ENCODE results near the gene RNGTT.
A peak's percentile ranks its signal among the peaks of the same experiment; 100 is the strongest.

RNGTT gene

GRCh38 chr6:88651400-88651799, 312.0 kb downstream of the RNGTT start:
- DNase-seq (ENCODE audit: low read depth): no peak

GRCh38 chr6:88650979-88651378, 312.4 kb downstream of the RNGTT start:
- no peak for DNase-seq (ENCODE audit: low read depth)

- DNase-seq (ENCODE audit: low read depth): peak; percentile 37
Observed at GRCh38 chr6:88650029-88650619, 313.3 kb downstream of the RNGTT start.

GRCh38 chr6:88641178-88641903, 322.1 kb downstream of the RNGTT start:
- no peak for DNase-seq (ENCODE audit: low read depth)

- no peak for DNase-seq (ENCODE audit: low read depth)
Observed at GRCh38 chr6:88637761-88638545, 325.5 kb downstream of the RNGTT start.

GRCh38 chr6:88636871-88637270, 326.5 kb downstream of the RNGTT start:
- no peak for DNase-seq (ENCODE audit: low read depth)

GRCh38 chr6:88633782-88634181, 329.6 kb downstream of the RNGTT start:
- no peak for DNase-seq (ENCODE audit: low read depth)

GRCh38 chr6:88631830-88632229, 331.6 kb downstream of the RNGTT start:
- no peak for DNase-seq (ENCODE audit: low read depth)

- no peak for DNase-seq (ENCODE audit: low read depth)
Observed at GRCh38 chr6:88629838-88630494, 333.5 kb downstream of the RNGTT start.

- DNase-seq (ENCODE audit: low read depth): no peak
Observed at GRCh38 chr6:88626460-88626859, 337.0 kb downstream of the RNGTT start.

- DNase-seq (ENCODE audit: low read depth): no peak
Observed at GRCh38 chr6:88623531-88623930, 339.9 kb downstream of the RNGTT start.

GRCh38 chr6:88619951-88620350, 343.5 kb downstream of the RNGTT start:
- DNase-seq (ENCODE audit: low read depth): no peak

- DNase-seq (ENCODE audit: low read depth): no peak
Observed at GRCh38 chr6:88616380-88616779, 347.0 kb downstream of the RNGTT start.

- no peak for DNase-seq (ENCODE audit: low read depth)
Observed at GRCh38 chr6:88614316-88614877, 349.0 kb downstream of the RNGTT start.

GRCh38 chr6:88612631-88613030, 350.8 kb downstream of the RNGTT start:
- no peak for DNase-seq (ENCODE audit: low read depth)

- DNase-seq (ENCODE audit: low read depth): no peak
Observed at GRCh38 chr6:88611721-88612120, 351.7 kb downstream of the RNGTT start.

GRCh38 chr6:88609983-88610382, 353.4 kb downstream of the RNGTT start:
- DNase-seq (ENCODE audit: low read depth): no peak

GRCh38 chr6:88605271-88605670, 358.1 kb downstream of the RNGTT start:
- DNase-seq (ENCODE audit: low read depth): no peak

- DNase-seq (ENCODE audit: low read depth): no peak
Observed at GRCh38 chr6:88599571-88599970, 363.8 kb downstream of the RNGTT start.

GRCh38 chr6:88596801-88597200, 366.6 kb downstream of the RNGTT start:
- no peak for DNase-seq (ENCODE audit: low read depth)

GRCh38 chr6:88588938-88589337, 374.5 kb downstream of the RNGTT start:
- DNase-seq (ENCODE audit: low read depth): no peak

GRCh38 chr6:88587150-88587520, 376.3 kb downstream of the RNGTT start:
- no peak for DNase-seq (ENCODE audit: low read depth)
